Activated B cell treated with CpG ODN at 0.5 μM for 24 hours (primary cell): ENCODE data around the gene IGFBP7. TPM values are rescaled to one million over a fixed set of nuclear protein-coding genes. Genes with fewer than 3 reads are reported as not detected.

ENCODE experiments used
- ATAC-seq: fragments of 200-7000 bp; cut with Tn5 transposase; one replicate; pipeline ENCODE4 v1.10.0; 2021; ENCODE audit warnings: low read depth, mild to moderate bottlenecking, moderate library complexity
- CTCF ChIA-PET: fragments of 350-600 bp; sonication (Branson Sonifier 250); formaldehyde crosslinking; loops from one replicate; lab custom pipeline; 2021; ENCODE audit warnings: antibody characterized with exemption; lab: Charles Lee
- POLR2A ChIA-PET: fragments of 350-600 bp; sonication (Branson Sonifier 250); formaldehyde crosslinking; loops from one replicate; lab custom pipeline; 2021; ENCODE audit warnings: antibody characterized with exemption; lab: Charles Lee
- DNase-seq: peaks from one replicate; pipeline ENCODE4 v3.0.0; 2022
- H3K27ac Mint-ChIP-seq: one replicate; pipeline ENCODE4 v1.8.0; 2020; ENCODE audit warnings: mixed read lengths
- H3K27me3 Mint-ChIP-seq: one replicate; pipeline ENCODE4 v1.8.0; 2021; ENCODE audit warnings: mixed read lengths
- H3K36me3 Mint-ChIP-seq: one replicate; pipeline ENCODE4 v1.8.0; 2021; ENCODE audit warnings: low read depth, mixed read lengths
- H3K4me1 Mint-ChIP-seq: one replicate; pipeline ENCODE4 v1.8.0; 2021; ENCODE audit warnings: mixed read lengths
- H3K4me3 Mint-ChIP-seq: one replicate; pipeline ENCODE4 v1.8.0; 2020; ENCODE audit warnings: mild to moderate bottlenecking, mixed read lengths
- H3K9me3 Mint-ChIP-seq: one replicate; pipeline ENCODE4 v1.8.0; 2020; ENCODE audit warnings: mixed read lengths
- intact Hi-C: fragments of 100-400 bp; cut with micrococcal nuclease; formaldehyde crosslinking; loops from one replicate; pipeline ENCODE4 v1.15.1; 2024
- total RNA-seq: library from RNA; stranded (reverse); gene quantifications from 2 replicates; pipeline ENCODE4 v1.2.3, GENCODE V29; 2022
- TF ChIP-seq, protein P1 (sequence below): fragments of 200-600 bp; IDR thresholded peaks from one replicate; pipeline ENCODE4 v1.8.0; 2022; ENCODE audit warnings: antibody characterized with exemption, mild to moderate bottlenecking

The IGFBP7 gene
- total RNA-seq, 1 donor from 2014 or later = not detected

DNA sequence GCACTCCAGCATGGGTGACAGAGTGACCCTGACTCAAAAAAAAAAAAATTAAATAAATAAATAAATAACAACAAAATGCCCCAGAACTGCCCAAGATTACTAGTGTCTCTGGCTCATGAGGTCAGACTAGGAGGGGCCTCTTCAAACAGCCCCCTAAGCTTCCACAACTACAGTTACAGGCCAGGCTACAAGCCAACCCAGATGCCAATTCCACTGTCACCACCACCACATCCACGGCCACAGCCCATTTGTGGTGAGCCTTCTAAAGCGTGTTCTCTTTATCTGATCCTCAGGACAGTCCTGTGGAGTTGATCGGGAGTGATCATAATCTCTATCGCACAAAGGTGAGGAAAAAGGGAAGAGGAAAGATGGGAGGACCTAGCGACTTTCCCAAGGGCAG, 36.6 kb downstream of the IGFBP7 start:
- intact Hi-C loops = no loop called here
- ChIA-PET POLR2A (no interaction called here), CTCF (no interaction called here)
- no peaks in the 10 kb centered on the region for H3K36me3 Mint-ChIP-seq
- no peaks in the 10 kb centered on the region for H3K9me3 Mint-ChIP-seq
- H3K4me1 Mint-ChIP-seq = no peaks in the 10 kb centered on the region
- peaks cover 7% of the 10 kb centered on the region for H3K27me3 Mint-ChIP-seq
- ATAC-seq (no peak), DNase-seq (no peak)
- TF ChIP-seq, protein P1, sequence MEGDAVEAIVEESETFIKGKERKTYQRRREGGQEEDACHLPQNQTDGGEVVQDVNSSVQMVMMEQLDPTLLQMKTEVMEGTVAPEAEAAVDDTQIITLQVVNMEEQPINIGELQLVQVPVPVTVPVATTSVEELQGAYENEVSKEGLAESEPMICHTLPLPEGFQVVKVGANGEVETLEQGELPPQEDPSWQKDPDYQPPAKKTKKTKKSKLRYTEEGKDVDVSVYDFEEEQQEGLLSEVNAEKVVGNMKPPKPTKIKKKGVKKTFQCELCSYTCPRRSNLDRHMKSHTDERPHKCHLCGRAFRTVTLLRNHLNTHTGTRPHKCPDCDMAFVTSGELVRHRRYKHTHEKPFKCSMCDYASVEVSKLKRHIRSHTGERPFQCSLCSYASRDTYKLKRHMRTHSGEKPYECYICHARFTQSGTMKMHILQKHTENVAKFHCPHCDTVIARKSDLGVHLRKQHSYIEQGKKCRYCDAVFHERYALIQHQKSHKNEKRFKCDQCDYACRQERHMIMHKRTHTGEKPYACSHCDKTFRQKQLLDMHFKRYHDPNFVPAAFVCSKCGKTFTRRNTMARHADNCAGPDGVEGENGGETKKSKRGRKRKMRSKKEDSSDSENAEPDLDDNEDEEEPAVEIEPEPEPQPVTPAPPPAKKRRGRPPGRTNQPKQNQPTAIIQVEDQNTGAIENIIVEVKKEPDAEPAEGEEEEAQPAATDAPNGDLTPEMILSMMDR = no peak
- H3K4me3 Mint-ChIP-seq = no peak overlapping the region
- H3K27ac Mint-ChIP-seq = no peak overlapping the region

DNA sequence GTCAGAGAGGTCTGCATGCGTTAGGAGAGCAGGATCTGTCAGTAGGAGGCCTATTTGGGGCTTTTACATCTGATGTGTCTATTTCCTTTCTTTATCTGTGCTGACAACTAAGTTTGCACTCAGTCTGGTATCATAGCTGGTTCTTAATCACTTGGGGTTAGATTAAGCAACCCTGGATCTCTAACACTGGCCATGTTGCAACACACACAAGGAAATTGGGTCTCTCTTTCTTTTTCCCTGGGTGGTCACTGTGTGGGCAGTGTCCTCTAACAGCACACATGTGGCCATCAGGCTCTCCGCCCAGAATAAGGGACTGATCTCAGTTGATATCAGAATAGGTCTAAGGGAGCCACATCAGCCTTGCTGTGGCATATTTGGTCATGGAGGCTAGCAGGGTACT, 38.9 kb downstream of the IGFBP7 start:
- H3K27ac Mint-ChIP-seq = no peak overlapping the region
- H3K27me3 Mint-ChIP-seq = peaks cover 7% of the 10 kb centered on the region
- TF ChIP-seq, protein P1 = no peak
- no peak overlapping the region for H3K4me3 Mint-ChIP-seq
- H3K9me3 Mint-ChIP-seq = no peaks in the 10 kb centered on the region
- ChIA-PET CTCF (no interaction called here), POLR2A (no interaction called here)
- no peaks in the 10 kb centered on the region for H3K36me3 Mint-ChIP-seq
- no peaks in the 10 kb centered on the region for H3K4me1 Mint-ChIP-seq
- no peak for DNase-seq
- intact Hi-C loops = no loop called here
- no peak for ATAC-seq

DNA sequence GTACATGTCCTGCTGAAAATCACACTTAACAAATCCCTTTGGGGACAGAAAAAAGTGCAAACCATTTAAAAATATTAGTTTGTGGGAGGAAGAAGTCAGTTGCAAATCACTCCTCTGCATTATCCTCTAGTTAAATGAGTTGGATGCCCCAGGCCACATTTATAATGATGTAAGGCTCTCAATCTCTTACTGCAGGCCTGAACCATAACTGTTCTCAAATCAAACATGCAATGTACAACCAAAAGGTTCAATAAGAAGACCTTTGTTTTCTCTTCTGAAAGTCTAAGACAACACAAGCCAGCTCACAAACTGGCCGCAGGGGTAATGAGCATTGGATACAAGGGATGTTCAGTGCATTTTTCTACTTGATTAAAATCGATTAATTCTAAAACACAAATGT, 39.7 kb downstream of the IGFBP7 start:
- DNase-seq (no peak), ATAC-seq (no peak)
- no peaks in the 10 kb centered on the region for H3K4me1 Mint-ChIP-seq
- no peak overlapping the region for H3K27ac Mint-ChIP-seq
- no peak overlapping the region for H3K4me3 Mint-ChIP-seq
- ChIA-PET POLR2A (no interaction called here), CTCF (no interaction called here)
- intact Hi-C loops = no loop called here
- TF ChIP-seq, protein P1 = no peak
- H3K27me3 Mint-ChIP-seq = peaks cover 6% of the 10 kb centered on the region
- H3K9me3 Mint-ChIP-seq = no peaks in the 10 kb centered on the region
- H3K36me3 Mint-ChIP-seq = no peaks in the 10 kb centered on the region

DNA sequence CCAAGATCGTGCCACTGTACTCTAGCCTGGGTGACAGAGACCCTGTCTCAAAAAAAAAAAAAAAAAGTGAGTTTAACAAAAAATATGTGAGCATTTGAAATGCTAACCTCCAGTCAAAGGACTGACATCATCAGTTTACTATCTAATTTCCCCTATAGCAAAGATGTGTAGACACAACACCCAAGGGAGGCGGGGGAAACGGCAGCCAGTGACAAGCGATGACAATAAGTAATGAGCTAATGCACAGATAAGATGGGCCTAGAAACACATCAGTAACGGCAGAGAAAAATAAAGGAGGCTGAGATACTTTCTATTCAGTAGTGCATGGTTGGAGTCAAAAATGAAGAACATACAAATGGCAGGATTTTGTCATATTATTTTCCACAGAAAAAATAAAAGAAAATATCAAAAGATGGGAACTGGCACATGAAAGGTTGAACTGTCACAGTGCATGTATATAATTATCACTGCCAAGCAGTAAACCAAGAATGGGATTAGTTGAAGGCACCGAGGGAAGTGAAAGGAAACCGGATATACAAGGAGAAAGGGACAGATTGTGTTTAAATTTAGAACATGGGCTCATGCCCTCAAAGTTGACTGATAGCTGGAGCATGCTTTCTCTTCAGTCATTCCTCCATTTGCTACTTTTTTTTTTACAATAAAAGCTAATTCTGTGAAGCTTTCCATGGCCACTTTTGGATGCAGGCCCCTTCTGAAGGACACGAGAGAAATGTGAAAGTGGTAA, 41.8 kb downstream of the IGFBP7 start:
- Mint-ChIP-seq H3K4me1 (no peaks in the 10 kb centered on the region), H3K27ac (no peak overlapping the region), H3K4me3 (no peak overlapping the region), H3K36me3 (no peaks in the 10 kb centered on the region), H3K27me3 (no peaks in the 10 kb centered on the region), H3K9me3 (no peaks in the 10 kb centered on the region)
- ATAC-seq (no peak), DNase-seq (no peak)
- POLR2A ChIA-PET = interaction anchor here (0.5 kb wide), 1 partner anchor 89 kb away, joined by 7 read pairs; no protein-coding TSS in a partner anchor
- TF ChIP-seq, protein P1 = no peak
- intact Hi-C loops = no loop called here
- CTCF ChIA-PET = no interaction called here

DNA sequence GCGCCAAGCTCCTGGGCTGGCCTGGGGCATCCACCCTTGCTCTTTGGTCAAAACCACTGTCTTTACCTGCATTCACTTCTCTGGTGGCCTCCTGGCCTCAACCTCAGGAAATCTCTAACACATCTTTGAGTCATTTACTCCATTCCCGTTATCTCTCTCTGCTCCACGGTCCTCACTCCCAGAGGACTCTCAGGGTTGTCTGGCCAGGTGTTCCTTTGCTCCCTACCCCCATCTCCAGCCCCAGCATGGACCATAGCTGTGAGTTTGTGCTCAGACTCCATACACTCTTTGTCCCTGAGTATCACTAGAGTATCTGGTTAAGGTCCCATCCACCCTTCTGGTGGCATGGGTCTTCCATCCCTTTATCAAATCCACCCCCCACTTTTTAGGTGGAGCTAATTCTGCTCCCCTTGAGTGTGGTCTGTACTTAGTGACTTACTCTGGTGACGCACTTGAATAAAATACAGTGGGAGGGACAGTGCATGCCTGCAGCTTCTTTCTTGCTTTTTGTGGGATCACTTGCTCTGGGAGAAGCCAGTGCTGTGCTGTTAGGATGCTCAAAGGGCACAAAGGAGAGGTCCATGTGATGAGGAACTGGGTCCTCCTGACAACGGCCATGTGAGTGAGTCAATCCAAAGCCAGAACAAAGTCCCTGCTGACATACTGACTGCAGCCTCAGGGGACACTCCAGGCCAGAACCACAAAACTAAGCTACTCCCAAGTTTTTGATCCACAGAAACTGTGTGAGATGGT, 44.3 kb downstream of the IGFBP7 start:
- Mint-ChIP-seq H3K4me1 (no peaks in the 10 kb centered on the region), H3K36me3 (no peaks in the 10 kb centered on the region), H3K27me3 (no peaks in the 10 kb centered on the region), H3K4me3 (no peak overlapping the region), H3K27ac (no peak overlapping the region), H3K9me3 (no peaks in the 10 kb centered on the region)
- DNase-seq (no peak), ATAC-seq (no peak)
- ChIA-PET CTCF (no interaction called here), POLR2A (no interaction called here)
- intact Hi-C loops = no loop called here
- TF ChIP-seq, protein P1 = no peak
